ENCODE results near the gene TMEM175. TPM values are rescaled to one million over a fixed set of nuclear protein-coding genes. Genes with fewer than 3 reads are reported as not detected.

The TMEM175 gene
- total RNA-seq, 2 experiments from 2014 or later = 12.5 to 33.1 TPM

DNA sequence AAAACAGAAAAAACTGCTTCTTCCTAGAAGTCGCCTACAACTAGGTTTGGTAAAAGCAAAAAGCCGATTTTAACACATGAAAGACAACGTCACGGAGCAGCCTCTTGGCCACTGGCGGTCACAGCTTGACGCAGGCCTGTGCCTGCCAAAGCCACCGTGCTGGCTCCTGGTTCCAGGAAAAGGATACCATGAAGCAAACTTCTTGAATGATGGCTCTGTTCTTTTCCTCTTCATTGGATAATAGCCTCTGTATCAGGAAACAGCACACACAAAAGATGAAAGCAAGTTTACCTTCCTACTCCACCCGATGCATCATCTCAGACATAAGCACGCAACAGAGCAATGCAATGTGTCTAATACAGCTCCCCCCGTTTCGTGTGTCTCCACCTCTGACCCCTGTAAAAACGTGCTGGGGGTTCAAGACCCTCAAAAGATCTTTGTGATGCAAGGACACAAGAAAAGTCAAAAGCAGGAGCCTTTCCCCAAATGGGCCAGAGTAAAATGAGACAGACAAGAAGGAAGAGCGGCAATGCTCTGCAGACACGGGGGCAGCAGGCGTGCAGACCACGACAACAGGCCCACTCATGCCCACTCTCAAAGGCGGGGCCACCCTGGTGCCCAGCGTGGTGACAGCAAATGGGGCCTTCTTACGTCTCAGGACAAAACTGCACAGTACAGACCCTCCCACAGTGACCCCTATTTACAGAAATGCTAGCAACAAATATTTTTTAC lies 19.5 kb upstream of the TMEM175 start:
- CTCF ChIA-PET (ENCODE audit: unreplicated experiment) = no interaction called here
- DNase-seq (ENCODE audit: low spot score) = no peak

DNA sequence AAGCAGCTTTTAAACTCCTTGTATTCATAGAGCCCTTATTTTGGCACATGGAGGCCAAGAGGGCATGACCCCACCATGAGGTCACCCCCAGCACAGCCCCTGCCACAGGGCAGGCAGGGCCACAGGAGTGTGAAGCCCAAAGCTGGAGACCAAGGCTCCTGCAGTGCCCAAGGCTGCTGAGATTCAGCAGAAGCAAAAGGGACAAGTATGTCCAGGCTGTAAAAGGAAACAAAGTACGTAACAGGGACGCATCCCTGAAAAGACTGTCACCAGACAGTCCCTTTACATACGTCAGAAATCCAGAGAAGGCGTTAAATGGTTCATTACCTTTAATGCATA lies 19.0 kb upstream of the TMEM175 start:
- H3K4me2 ChIP-seq (ENCODE audit: low read length) = no peak overlapping the region
- ChIA-PET CTCF (ENCODE audit: unreplicated experiment) (no interaction called here), POLR2A (interaction anchor here (0.9 kb wide), 1 partner anchor 10 kb away, joined by 3 read pairs; no protein-coding TSS in a partner anchor)
- DNase-seq (ENCODE audit: low spot score) = no peak
- no peaks in the 10 kb centered on the region for H4K20me1 ChIP-seq (ENCODE audit: insufficient read depth, low read length)
- H3K9me2 ChIP-seq (ENCODE audit: insufficient read depth, low read length) = no peaks in the 10 kb centered on the region
- BruUV-seq (replicated peaks) = no TSS peak
- no peak overlapping the region for H2AFZ ChIP-seq (ENCODE audit: low read length)
- H3K4me3 ChIP-seq (ENCODE audit: low read depth, low read length, poor library complexity, severe bottlenecking) = no peak overlapping the region
- TF ChIP-seq, protein P1, sequence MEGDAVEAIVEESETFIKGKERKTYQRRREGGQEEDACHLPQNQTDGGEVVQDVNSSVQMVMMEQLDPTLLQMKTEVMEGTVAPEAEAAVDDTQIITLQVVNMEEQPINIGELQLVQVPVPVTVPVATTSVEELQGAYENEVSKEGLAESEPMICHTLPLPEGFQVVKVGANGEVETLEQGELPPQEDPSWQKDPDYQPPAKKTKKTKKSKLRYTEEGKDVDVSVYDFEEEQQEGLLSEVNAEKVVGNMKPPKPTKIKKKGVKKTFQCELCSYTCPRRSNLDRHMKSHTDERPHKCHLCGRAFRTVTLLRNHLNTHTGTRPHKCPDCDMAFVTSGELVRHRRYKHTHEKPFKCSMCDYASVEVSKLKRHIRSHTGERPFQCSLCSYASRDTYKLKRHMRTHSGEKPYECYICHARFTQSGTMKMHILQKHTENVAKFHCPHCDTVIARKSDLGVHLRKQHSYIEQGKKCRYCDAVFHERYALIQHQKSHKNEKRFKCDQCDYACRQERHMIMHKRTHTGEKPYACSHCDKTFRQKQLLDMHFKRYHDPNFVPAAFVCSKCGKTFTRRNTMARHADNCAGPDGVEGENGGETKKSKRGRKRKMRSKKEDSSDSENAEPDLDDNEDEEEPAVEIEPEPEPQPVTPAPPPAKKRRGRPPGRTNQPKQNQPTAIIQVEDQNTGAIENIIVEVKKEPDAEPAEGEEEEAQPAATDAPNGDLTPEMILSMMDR (conservative IDR thresholded peaks at IDR 0.05; ENCODE audit: low read length) = no peak
- TF ChIP-seq EZH2phosphoT487 (IDR thresholded peaks at IDR 0.05; ENCODE audit: borderline replicate concordance, low read depth, low read length) = no peak
- peaks cover 38% of the 10 kb centered on the region for H3K79me2 ChIP-seq (ENCODE audit: insufficient read depth, low read depth, low read length)
- peaks cover 15% of the 10 kb centered on the region for H3K9me3 ChIP-seq (ENCODE audit: low read length)
- H3K4me1 ChIP-seq (ENCODE audit: insufficient read depth, low read length, poor library complexity, severe bottlenecking) = peaks cover 20% of the 10 kb centered on the region
- no peak overlapping the region for H3K27ac ChIP-seq (ENCODE audit: low read depth, low read length, poor library complexity, severe bottlenecking)
- peaks cover 34% of the 10 kb centered on the region for H3K36me3 ChIP-seq (ENCODE audit: insufficient read depth, low read length)
- intact Hi-C loops (cut with micrococcal nuclease; ENCODE audit: unreplicated experiment) = no loop called here

More for the DNA sequence above, 19.5 kb upstream of the TMEM175 start:
- H3K9me2 ChIP-seq (ENCODE audit: insufficient read depth, low read length) = no peaks in the 10 kb centered on the region
- no TSS peak for BruUV-seq (replicated peaks)
- H3K79me2 ChIP-seq (ENCODE audit: insufficient read depth, low read depth, low read length) = peaks cover 32% of the 10 kb centered on the region
- POLR2A ChIA-PET = interaction anchor here (0.9 kb wide), 1 partner anchor 10 kb away, joined by 3 read pairs; no protein-coding TSS in a partner anchor
- intact Hi-C loops (cut with micrococcal nuclease; ENCODE audit: unreplicated experiment) = no loop called here
- H3K27ac ChIP-seq (ENCODE audit: low read depth, low read length, poor library complexity, severe bottlenecking) = no peak overlapping the region
- H3K4me1 ChIP-seq (ENCODE audit: insufficient read depth, low read length, poor library complexity, severe bottlenecking) = peaks cover 20% of the 10 kb centered on the region
- peaks cover 10% of the 10 kb centered on the region; the same call in 1 of the 2 replicates for H3K9me3 ChIP-seq (ENCODE audit: low read length)
- no peak overlapping the region for H3K4me3 ChIP-seq (ENCODE audit: low read depth, low read length, poor library complexity, severe bottlenecking)
- H2AFZ ChIP-seq (ENCODE audit: low read length) = no peak overlapping the region
- TF ChIP-seq EZH2phosphoT487 (IDR thresholded peaks at IDR 0.05; ENCODE audit: borderline replicate concordance, low read depth, low read length) = no peak
- TF ChIP-seq, protein P1 (conservative IDR thresholded peaks at IDR 0.05; ENCODE audit: low read length) = no peak
- peaks cover 36% of the 10 kb centered on the region for H3K36me3 ChIP-seq (ENCODE audit: insufficient read depth, low read length)
- no peaks in the 10 kb centered on the region for H4K20me1 ChIP-seq (ENCODE audit: insufficient read depth, low read length)
- no peak overlapping the region for H3K4me2 ChIP-seq (ENCODE audit: low read length)

DNA sequence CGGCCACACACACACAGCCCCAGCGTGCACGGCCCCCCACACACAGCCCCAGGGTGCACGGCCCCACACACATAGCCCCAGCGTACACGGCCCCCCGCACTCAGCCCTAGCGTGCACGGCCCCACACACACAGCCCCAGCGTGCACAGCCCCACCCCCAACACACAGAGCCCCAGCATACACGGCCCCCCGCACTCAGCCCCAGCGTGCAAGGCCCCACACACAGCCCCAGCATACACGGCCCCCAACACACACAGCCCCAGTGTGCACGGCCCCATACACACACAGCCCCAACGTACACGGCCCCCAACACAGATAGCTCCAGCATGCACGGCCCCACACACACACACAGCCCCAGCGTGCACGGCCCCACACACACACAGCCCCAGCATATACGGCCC lies 17.7 kb upstream of the TMEM175 start:
- H3K9me2 ChIP-seq (ENCODE audit: insufficient read depth, low read length) = no peaks in the 10 kb centered on the region
- CTCF ChIA-PET (ENCODE audit: unreplicated experiment) = no interaction called here

More for the DNA sequence above, 17.7 kb upstream of the TMEM175 start:
- Histone ChIP-seq H3K4me2 (ENCODE audit: low read length) (no peak overlapping the region; the same call in 1 of the 2 replicates), H2AFZ (ENCODE audit: low read length) (no peak overlapping the region), H3K79me2 (ENCODE audit: insufficient read depth, low read depth, low read length) (peaks cover 48% of the 10 kb centered on the region), H3K4me3 (ENCODE audit: low read depth, low read length, poor library complexity, severe bottlenecking) (no peak overlapping the region), H3K27ac (ENCODE audit: low read depth, low read length, poor library complexity, severe bottlenecking) (no peak overlapping the region), H3K36me3 (ENCODE audit: insufficient read depth, low read length) (peaks cover 34% of the 10 kb centered on the region), H3K9me3 (ENCODE audit: low read length) (peaks cover 18% of the 10 kb centered on the region), H3K4me1 (ENCODE audit: insufficient read depth, low read length, poor library complexity, severe bottlenecking) (peaks cover 20% of the 10 kb centered on the region), H4K20me1 (ENCODE audit: insufficient read depth, low read length) (no peaks in the 10 kb centered on the region)
- POLR2A ChIA-PET = no interaction called here
- BruUV-seq (replicated peaks) = no TSS peak
- intact Hi-C loops (cut with micrococcal nuclease; ENCODE audit: unreplicated experiment) = no loop called here
- TF ChIP-seq EZH2phosphoT487 (IDR thresholded peaks at IDR 0.05; ENCODE audit: borderline replicate concordance, low read depth, low read length) = no peak
- TF ChIP-seq, protein P1 (conservative IDR thresholded peaks at IDR 0.05; ENCODE audit: low read length) = no peak
- DNase-seq (ENCODE audit: low spot score) = no peak

Data from OCI-LY7 (cell line).